GM12878 (cell line): ENCODE results near the gene RNASEH2A. TPM values are rescaled to one million over a fixed set of nuclear protein-coding genes. Genes with fewer than 3 reads are reported as not detected.
A peak's percentile ranks its signal among the peaks of the same experiment; 100 is the strongest.

ENCODE experiments used
- KLF5 ChIP-seq: fragments of 450-650 bp; IDR thresholded peaks from 2 replicates; pipeline ENCODE4 v1.6.1; 2014; ENCODE audit warnings: mild to moderate bottlenecking; ENCODE audit not compliant: partially characterized antibody
- MYB ChIP-seq: fragments of 150-350 bp; IDR thresholded peaks from 2 replicates; pipeline ENCODE4 v1.6.1; 2014; ENCODE audit warnings: mild to moderate bottlenecking, low read depth, low read length, borderline replicate concordance
- RCOR1 ChIP-seq: conservative IDR thresholded peaks from 2 replicates; pipeline ENCODE4 v1.6.1; 2012; ENCODE audit warnings: low read depth, low read length, improper control_type of control experiment
- ZBED1 ChIP-seq: IDR thresholded peaks from 2 replicates; pipeline ENCODE4 v1.6.1; 2016; ENCODE audit warnings: borderline replicate concordance
- polyA plus RNA-seq, 11 experiments: library from polyadenylated mRNA; depleted of rRNA in 4 of 11; unstranded in 6 of 11; stranded (reverse) in 5 of 11; fragments of >200 nt; fragmentation: Nextera tagmentation in 4 of 11; fragmentation: Illumina TruSeq in 1 of 11; extraction: Ambion mirVana in 4 of 11; extraction: Trizol in 1 of 11; gene quantifications; 1 replicate in 1 of 11; 2 replicates in 10 of 11; pipeline versions ENCODE4 v1.2.1 to v1.2.3, GENCODE V29; 2011 to 2016; ENCODE audit warnings: inconsistent platforms in 2 of 11, missing spikeins in 2 of 11, low read depth in 1 of 11
- total RNA-seq, 4 experiments: library from RNA; depleted of rRNA in 3 of 4; stranded (reverse); fragments of >200 nt in 3 of 4; fragmentation: Illumina TruSeq in 1 of 4; extraction: Trizol in 1 of 4; gene quantifications; 2 replicates each; pipeline versions ENCODE4 v1.2.1 to v1.2.3, GENCODE V29; 2013 to 2021
- TF ChIP-seq, protein P1 (sequence below): IDR thresholded peaks from 2 replicates; pipeline ENCODE4 v1.6.1; 2011; ENCODE audit warnings: borderline replicate concordance, low read depth, mild to moderate bottlenecking, moderate library complexity, low read length; ENCODE audit not compliant: insufficient read depth, poor library complexity, severe bottlenecking
- TF ChIP-seq, protein P2 (sequence below): fragments of 150-350 bp; IDR thresholded peaks from 2 replicates; pipeline ENCODE4 v1.6.1; 2016; ENCODE audit warnings: low read depth, low read length

Gene RNASEH2A
- total and polyA plus RNA-seq, 10 of the 15 experiments (the other 5 are each of a cell fraction or from before 2014, with no cell fraction given): 17.4 to 103 (median 40.4) TPM

DNA sequence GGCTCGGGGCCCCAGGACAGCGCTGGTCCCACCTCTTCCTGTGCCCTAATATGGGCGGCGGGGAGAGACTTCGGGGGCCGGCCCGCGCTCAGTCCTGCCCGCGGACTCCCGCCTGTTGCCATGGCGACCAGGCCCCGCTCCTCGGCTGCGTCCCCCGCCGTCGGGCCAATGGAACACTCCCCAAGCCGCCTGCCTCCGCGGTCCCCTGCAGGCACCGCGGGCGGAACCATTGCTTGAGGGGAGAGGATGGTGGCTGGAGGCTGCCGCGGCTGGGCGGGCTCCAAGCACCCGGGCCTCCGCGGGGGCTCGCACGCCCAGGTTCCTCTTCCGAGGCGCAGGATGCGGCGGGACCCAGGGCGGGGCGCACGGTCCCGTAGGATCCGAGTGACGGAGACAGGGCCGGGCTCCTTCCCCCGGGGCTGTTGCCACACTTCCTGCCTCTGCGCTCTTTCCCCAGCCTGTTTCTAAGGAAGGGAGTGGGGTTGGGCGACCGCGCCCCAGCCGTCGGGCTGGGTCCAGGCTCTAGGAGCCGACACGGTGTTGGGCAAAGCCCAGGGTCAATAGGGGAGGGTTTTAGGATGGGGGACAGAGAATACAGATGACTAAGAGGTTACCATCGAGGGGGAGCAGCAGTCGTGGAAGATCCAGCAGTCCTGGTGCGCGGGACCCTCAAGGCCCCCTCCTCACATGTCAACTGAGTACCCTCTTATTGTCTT, 16.3 kb upstream of the RNASEH2A start (continued):
- TF ChIP-seq, protein P1, sequence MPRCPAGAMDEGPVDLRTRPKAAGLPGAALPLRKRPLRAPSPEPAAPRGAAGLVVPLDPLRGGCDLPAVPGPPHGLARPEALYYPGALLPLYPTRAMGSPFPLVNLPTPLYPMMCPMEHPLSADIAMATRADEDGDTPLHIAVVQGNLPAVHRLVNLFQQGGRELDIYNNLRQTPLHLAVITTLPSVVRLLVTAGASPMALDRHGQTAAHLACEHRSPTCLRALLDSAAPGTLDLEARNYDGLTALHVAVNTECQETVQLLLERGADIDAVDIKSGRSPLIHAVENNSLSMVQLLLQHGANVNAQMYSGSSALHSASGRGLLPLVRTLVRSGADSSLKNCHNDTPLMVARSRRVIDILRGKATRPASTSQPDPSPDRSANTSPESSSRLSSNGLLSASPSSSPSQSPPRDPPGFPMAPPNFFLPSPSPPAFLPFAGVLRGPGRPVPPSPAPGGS: no peak
- TF ChIP-seq, protein P2, sequence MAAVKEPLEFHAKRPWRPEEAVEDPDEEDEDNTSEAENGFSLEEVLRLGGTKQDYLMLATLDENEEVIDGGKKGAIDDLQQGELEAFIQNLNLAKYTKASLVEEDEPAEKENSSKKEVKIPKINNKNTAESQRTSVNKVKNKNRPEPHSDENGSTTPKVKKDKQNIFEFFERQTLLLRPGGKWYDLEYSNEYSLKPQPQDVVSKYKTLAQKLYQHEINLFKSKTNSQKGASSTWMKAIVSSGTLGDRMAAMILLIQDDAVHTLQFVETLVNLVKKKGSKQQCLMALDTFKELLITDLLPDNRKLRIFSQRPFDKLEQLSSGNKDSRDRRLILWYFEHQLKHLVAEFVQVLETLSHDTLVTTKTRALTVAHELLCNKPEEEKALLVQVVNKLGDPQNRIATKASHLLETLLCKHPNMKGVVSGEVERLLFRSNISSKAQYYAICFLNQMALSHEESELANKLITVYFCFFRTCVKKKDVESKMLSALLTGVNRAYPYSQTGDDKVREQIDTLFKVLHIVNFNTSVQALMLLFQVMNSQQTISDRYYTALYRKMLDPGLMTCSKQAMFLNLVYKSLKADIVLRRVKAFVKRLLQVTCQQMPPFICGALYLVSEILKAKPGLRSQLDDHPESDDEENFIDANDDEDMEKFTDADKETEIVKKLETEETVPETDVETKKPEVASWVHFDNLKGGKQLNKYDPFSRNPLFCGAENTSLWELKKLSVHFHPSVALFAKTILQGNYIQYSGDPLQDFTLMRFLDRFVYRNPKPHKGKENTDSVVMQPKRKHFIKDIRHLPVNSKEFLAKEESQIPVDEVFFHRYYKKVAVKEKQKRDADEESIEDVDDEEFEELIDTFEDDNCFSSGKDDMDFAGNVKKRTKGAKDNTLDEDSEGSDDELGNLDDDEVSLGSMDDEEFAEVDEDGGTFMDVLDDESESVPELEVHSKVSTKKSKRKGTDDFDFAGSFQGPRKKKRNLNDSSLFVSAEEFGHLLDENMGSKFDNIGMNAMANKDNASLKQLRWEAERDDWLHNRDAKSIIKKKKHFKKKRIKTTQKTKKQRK: no peak
- peak; percentile 99 for TF ChIP-seq KLF5
- TF ChIP-seq ZBED1: no peak
- no peak for TF ChIP-seq MYB
- 0 out of 2 replicates have a peak, but pooled peaks have one; percentile 61 for TF ChIP-seq RCOR1
